ENCODE measurements around the gene MYLK. TPM values are rescaled to one million over a fixed set of nuclear protein-coding genes. Genes with fewer than 3 reads are reported as not detected.

Gene MYLK
- total RNA-seq, 1 donor from 2014 or later = 50.5 TPM

DNA sequence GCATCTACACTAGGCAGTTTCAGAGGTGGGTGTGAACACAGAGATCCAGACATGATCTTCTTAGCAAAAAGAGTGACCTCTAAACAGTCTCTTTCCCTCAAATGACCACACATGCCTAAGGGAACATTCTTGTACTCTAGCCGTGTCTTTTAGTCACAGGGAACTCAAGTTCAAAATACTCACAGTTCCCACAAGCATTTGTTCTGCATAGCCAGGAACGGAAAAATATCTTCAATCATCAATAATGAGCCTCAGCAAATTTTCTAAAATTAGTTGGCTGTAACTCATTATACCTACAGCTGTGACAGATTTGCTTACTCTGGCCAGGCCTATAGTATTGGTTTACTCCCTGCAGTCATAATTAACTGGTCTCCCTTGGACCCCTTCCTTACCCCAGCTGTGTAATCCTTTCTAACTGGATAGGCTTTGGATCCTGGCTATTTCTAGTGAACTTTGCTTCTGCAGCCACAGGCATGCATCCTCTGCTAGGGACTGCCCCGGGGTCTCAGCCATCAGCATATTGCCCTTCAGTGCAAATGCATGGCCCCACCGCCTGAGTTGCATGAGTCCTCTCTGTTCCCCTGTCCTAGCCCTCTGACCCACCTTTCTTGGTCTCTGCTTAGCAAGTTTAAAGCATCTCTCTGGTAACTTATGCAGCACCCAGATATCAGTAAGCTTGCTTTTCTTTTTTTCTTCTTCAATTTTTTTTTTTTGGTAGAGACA lies 243.2 kb downstream of the MYLK start:
- Histone ChIP-seq H3K27me3 (ENCODE audit: insufficient read depth, low read length) (no peaks in the 10 kb centered on the region), H3K4me2 (ENCODE audit: low read length) (no peak overlapping the region), H3K79me2 (ENCODE audit: insufficient read depth, low read length) (no peaks in the 10 kb centered on the region), H3K9ac (ENCODE audit: low read length) (no peak overlapping the region), H2AFZ (ENCODE audit: low read depth, low read length) (no peak overlapping the region), H3K4me1 (ENCODE audit: insufficient read depth, low read length) (no peaks in the 10 kb centered on the region), H3K36me3 (ENCODE audit: insufficient read depth, low read length) (peaks cover 23% of the 10 kb centered on the region), H4K20me1 (ENCODE audit: insufficient read depth, low read length) (no peaks in the 10 kb centered on the region), H3K4me3 (ENCODE audit: insufficient read depth, low read depth, low read length) (no peak overlapping the region), H3K27ac (ENCODE audit: low read depth, low read length) (no peak overlapping the region), H3K9me3 (ENCODE audit: insufficient read depth, low read depth, low read length) (no peaks in the 10 kb centered on the region)
- FAIRE-seq (peak; percentile 71), DNase-seq (ENCODE audit: low read depth) (peak; percentile 84)
- peaks cover 28% of the 10 kb centered on the region for H3K4me1 Mint-ChIP-seq (ENCODE audit: low read depth, unreplicated experiment)
- no peaks in the 10 kb centered on the region for H3K9me3 Mint-ChIP-seq (ENCODE audit: unreplicated experiment)
- H3K27ac Mint-ChIP-seq (ENCODE audit: unreplicated experiment) = peak overlapping the region; percentile 42
- TF ChIP-seq EZH2 (IDR thresholded peaks at IDR 0.05; ENCODE audit: insufficient read depth, low read length) = no peak
- TF ChIP-seq, protein P1, sequence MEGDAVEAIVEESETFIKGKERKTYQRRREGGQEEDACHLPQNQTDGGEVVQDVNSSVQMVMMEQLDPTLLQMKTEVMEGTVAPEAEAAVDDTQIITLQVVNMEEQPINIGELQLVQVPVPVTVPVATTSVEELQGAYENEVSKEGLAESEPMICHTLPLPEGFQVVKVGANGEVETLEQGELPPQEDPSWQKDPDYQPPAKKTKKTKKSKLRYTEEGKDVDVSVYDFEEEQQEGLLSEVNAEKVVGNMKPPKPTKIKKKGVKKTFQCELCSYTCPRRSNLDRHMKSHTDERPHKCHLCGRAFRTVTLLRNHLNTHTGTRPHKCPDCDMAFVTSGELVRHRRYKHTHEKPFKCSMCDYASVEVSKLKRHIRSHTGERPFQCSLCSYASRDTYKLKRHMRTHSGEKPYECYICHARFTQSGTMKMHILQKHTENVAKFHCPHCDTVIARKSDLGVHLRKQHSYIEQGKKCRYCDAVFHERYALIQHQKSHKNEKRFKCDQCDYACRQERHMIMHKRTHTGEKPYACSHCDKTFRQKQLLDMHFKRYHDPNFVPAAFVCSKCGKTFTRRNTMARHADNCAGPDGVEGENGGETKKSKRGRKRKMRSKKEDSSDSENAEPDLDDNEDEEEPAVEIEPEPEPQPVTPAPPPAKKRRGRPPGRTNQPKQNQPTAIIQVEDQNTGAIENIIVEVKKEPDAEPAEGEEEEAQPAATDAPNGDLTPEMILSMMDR (IDR thresholded peaks at IDR 0.05; ENCODE audit: insufficient read depth, low read depth, low read length) = no peak
- H3K27me3 Mint-ChIP-seq (ENCODE audit: low read depth, unreplicated experiment) = peaks cover 4% of the 10 kb centered on the region
- peaks cover 27% of the 10 kb centered on the region for H3K36me3 Mint-ChIP-seq (ENCODE audit: low read depth, unreplicated experiment)
- H3K4me3 Mint-ChIP-seq (ENCODE audit: unreplicated experiment) = peak overlapping the region; percentile 37

DNA sequence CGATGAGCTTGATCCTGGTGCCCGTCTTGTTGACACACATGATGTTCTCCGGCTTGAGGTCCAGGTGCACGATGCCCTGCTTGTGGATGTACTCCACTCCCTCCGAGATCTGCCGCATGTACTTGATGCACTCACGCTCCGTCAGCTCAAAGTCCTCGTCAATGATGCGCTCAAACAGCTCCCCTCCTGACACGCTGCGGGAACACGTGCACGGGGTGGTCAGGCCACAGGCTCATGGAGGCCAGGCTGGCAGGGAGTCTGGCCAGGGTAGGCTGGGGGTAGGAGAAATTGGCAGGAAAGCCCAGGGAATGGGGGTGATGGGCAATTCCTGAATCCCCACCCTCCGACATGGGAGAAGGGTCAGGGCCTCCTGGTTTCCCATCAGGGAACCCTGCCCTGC lies 243.8 kb downstream of the MYLK start:
- Histone ChIP-seq H3K9me3 (ENCODE audit: insufficient read depth, low read depth, low read length) (no peaks in the 10 kb centered on the region), H3K27ac (ENCODE audit: low read depth, low read length) (no peak overlapping the region), H3K36me3 (ENCODE audit: insufficient read depth, low read length) (peaks cover 19% of the 10 kb centered on the region), H4K20me1 (ENCODE audit: insufficient read depth, low read length) (no peaks in the 10 kb centered on the region), H2AFZ (ENCODE audit: low read depth, low read length) (no peak overlapping the region), H3K4me3 (ENCODE audit: insufficient read depth, low read depth, low read length) (no peak overlapping the region), H3K4me2 (ENCODE audit: low read length) (no peak overlapping the region), H3K79me2 (ENCODE audit: insufficient read depth, low read length) (no peaks in the 10 kb centered on the region), H3K9ac (ENCODE audit: low read length) (no peak overlapping the region), H3K27me3 (ENCODE audit: insufficient read depth, low read length) (no peaks in the 10 kb centered on the region), H3K4me1 (ENCODE audit: insufficient read depth, low read length) (no peaks in the 10 kb centered on the region)
- Mint-ChIP-seq H3K36me3 (ENCODE audit: low read depth, unreplicated experiment) (peaks cover 27% of the 10 kb centered on the region), H3K27me3 (ENCODE audit: low read depth, unreplicated experiment) (peaks cover 4% of the 10 kb centered on the region), H3K4me3 (ENCODE audit: unreplicated experiment) (no peak overlapping the region), H3K27ac (ENCODE audit: unreplicated experiment) (peak overlapping the region; percentile 30), H3K9me3 (ENCODE audit: unreplicated experiment) (no peaks in the 10 kb centered on the region), H3K4me1 (ENCODE audit: low read depth, unreplicated experiment) (peaks cover 33% of the 10 kb centered on the region)
- no peak for TF ChIP-seq EZH2 (IDR thresholded peaks at IDR 0.05; ENCODE audit: insufficient read depth, low read length)
- DNase-seq (ENCODE audit: low read depth) (no peak), FAIRE-seq (no peak)

DNA sequence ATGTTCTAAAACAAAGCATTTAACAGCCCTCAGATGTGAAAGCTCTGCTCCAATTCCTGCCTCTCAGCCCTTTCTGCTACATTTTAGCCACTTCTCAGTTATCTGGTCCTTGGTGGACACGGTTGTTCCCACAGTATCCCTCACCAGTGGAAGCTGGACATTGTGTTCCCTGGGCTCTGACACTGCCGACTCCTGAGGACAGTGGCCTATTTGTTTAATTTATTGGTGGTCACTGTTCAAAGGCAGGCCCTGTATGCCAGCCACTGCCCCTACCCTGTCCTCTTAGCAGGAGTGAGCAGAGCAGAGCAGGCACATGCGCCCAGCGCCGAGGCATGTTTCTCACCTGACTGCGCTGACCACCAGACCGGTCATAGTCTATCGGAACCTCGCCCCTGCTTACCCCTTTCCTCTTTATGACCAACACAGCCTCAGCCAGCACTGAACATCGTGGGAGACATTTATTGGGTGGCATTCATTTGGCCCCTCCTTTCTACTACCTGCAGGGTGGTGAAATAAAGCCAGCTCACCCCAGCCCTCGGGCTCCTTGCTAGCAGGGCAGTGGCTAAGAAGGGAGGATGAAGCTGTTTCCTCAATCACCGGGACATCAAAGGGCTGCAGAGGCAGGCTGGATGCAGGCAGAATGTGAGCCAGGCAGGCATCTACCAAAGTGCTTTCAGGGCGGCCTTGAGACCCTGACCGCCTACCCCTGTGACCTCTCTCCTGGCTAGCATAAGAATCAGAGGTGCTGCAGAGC lies 245.0 kb downstream of the MYLK start:
- Histone ChIP-seq H3K36me3 (ENCODE audit: insufficient read depth, low read length) (peaks cover 12% of the 10 kb centered on the region), H3K9ac (ENCODE audit: low read length) (no peak overlapping the region), H3K4me3 (ENCODE audit: insufficient read depth, low read depth, low read length) (no peak overlapping the region), H3K79me2 (ENCODE audit: insufficient read depth, low read length) (no peaks in the 10 kb centered on the region), H3K27me3 (ENCODE audit: insufficient read depth, low read length) (no peaks in the 10 kb centered on the region), H2AFZ (ENCODE audit: low read depth, low read length) (no peak overlapping the region), H3K4me1 (ENCODE audit: insufficient read depth, low read length) (peaks cover 4% of the 10 kb centered on the region), H3K9me3 (ENCODE audit: insufficient read depth, low read depth, low read length) (no peaks in the 10 kb centered on the region), H3K4me2 (ENCODE audit: low read length) (no peak overlapping the region), H4K20me1 (ENCODE audit: insufficient read depth, low read length) (no peaks in the 10 kb centered on the region), H3K27ac (ENCODE audit: low read depth, low read length) (no peak overlapping the region)
- Mint-ChIP-seq H3K36me3 (ENCODE audit: low read depth, unreplicated experiment) (peaks cover 25% of the 10 kb centered on the region), H3K27me3 (ENCODE audit: low read depth, unreplicated experiment) (peaks cover 4% of the 10 kb centered on the region), H3K4me1 (ENCODE audit: low read depth, unreplicated experiment) (peaks cover 41% of the 10 kb centered on the region), H3K27ac (ENCODE audit: unreplicated experiment) (no peak overlapping the region), H3K4me3 (ENCODE audit: unreplicated experiment) (no peak overlapping the region), H3K9me3 (ENCODE audit: unreplicated experiment) (no peaks in the 10 kb centered on the region)
- no peak for DNase-seq (ENCODE audit: low read depth)
- FAIRE-seq = no peak
- TF ChIP-seq EZH2 (IDR thresholded peaks at IDR 0.05; ENCODE audit: insufficient read depth, low read length) = no peak
- TF ChIP-seq, protein P1 (IDR thresholded peaks at IDR 0.05; ENCODE audit: insufficient read depth, low read depth, low read length) = no peak

All from astrocyte (in vitro differentiated cells and primary cell).